HG03460 (cell line): Measurements from ENCODE around the gene ATXN7L1.
"Not testable (repeated sequence)": the region's sequence is repeated elsewhere in the genome, so short reads cannot be mapped to it uniquely, and the experiment has no call there.

Experiments used
- ATAC-seq: cut with Tn5 transposase; IDR thresholded peaks from one replicate; pipeline ENCODE4 v1.9.1; 2021; ENCODE audit not compliant: unreplicated experiment

Gene ATXN7L1

DNA sequence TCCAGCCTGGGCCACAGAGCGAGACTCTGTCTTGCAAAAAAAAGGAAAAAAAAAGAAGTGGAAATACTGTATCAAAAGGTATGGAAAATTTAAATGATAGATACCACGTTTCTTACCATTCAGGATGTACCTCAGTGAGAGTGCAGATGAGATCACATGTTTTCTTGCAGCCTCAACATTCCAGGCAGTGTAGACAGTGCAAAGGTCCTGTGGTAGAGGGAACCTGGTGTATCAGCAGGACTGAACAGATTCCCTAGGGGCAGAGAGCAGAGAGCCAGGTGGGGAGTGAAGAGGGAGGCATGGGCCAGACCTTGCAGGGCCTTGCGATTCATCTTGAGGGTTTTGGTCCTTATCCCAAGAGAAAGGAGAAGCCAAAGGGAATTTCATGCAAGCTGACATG lies 17.7 kb upstream of the ATXN7L1 start:
- no peak for ATAC-seq

DNA sequence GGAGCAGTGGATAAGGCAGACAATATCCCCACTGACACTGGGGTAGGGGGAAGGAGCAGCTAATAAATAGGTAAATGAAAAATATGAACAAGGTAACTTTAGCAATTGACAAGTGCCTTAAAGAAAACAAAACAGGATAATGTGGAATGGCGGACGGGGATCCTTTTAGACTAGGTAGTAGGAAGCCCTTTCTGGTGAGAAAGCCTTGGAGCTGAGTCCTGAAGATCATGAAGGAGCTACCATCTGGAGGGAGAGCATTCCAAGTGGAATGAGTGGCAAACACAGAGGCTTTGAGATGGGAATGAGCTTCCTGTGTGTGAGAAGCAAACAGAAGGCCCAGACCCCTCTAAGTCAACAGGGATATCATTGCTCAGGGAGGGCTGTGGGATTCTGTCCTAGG lies 16.0 kb upstream of the ATXN7L1 start:
- no peak for ATAC-seq

DNA sequence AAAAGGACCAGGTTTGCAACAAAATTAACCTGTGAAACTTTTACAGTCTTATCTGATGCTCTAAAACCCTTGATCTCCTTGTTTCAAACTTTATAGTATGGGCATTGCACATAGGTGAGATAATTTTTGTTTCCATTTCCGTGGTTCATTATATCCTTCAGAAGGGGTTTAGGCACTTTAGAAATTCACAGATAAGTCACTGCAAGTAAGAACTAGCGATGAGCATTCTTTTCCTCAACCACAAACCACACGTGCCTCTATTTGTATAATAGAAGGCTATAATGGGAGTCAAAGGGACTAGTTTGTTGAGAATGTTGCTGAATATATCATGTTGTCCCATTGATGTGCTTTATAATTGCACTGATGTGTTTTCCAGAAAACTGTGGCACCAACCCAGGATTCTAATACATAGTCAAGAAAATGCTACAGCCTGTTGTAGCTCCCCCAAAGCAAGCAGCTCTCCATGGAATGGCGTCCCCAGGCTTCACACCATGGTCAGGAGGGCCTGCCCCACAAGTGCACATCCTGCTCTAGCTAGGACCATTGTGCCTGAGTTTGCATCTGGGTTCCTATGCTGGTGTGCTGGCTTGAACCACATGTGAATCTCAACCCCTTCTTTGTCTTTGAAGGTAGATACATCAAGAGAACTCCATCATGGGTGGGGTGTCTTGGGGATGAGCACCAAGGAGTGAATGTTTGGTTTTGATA lies 14.0 kb upstream of the ATXN7L1 start:
- no peak for ATAC-seq

DNA sequence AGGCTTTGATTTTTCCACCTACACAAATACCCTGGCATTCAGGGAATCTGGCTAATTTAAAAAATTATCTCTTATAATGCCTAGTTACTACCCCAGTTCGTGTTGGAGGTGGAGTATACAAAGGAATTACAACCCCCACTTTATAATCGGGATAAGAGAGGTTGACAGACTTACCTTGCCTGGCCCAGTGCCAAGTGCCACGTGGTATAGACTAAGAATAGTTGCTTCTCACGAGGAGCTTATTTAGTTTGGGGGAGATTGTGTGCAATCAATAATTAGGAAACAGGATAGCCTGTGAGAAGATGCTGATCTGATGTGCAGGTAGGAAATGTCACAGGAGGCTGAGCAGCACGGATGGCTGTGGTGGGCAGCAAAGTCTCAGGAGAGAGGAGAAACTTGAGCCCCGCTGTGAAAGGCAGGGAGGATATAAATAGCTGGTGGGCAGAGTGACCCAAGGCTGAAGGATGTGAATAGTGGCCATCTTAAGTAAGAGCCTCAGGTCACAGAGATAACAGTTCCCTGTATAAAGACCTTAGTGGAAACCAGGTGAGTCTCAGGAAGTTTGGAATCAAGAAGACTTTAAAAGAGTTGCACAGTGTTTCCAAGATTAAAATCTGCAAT lies 11.3 kb upstream of the ATXN7L1 start:
- no peak for ATAC-seq

DNA sequence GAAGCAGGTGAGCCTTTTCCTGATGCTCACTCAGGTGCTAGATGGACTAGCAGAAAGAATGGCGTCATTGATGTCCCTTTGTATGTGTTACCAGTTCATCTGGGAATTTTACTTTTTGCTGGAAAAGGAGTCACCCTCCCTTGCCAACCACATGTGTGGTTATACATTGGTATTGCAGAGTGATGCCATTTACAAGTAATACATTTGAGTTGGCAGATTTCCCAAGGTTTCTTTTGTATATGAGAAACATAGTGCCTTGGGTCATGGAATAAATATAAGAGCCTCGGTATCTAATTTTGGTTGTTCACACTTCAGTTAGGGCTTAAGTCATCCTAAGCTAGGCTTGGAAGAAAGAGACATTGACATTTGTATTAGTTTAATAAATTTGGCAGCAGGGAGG lies 10.4 kb upstream of the ATXN7L1 start:
- no peak for ATAC-seq

DNA sequence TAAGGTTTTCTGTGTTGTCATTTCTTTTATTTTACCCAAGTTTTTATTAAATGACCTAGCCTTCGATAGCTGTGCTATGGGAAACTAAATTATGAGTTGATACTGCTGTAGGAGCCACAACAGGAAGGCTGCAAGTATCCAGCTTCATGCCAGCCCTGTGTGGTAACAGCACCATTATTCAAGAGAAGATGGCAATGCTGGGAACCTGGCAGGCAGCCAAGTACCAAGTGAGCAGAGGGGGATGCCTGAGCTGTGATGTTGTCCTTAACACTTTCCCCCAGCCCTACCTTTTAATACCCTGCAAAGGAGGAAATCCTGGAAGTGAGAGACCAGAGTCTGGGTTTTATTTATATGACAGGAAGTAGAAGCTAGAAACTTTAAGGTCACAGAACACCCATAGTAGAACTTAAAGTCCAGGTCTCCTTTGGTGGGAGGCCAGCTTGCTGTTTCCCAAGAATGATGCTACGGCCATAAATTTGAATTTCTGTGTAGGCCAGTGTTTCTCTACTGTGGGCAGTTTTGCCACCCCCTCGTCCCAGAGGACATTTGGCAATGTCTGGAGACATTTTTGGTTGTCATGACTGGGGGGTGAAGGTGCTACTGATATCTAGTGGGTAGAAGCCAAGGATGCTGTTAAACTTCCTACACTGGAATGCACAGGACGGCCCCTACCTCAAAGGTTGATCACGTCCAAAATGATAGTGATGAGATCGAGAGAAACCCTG lies 9.2 kb upstream of the ATXN7L1 start:
- no peak for ATAC-seq

DNA sequence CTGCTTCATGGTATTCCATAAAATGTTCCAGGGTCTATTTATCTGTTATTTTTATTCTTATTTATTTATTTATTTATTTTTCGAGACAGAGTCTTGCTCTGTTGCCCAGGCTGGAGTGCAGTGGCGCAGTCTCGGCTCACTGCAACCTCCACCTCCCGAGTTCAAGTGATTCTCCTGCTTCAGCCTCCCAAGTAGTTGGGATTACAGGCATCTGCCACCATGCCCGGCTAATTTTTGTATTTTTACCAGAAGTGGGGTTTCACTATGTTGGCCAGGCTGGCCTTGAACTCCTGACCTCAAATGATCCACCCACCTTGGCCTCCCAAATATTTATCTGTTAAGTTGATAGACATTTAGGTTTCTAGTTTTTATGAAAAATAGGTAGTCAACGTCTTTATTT lies 6.8 kb upstream of the ATXN7L1 start:
- not testable (repeated sequence) for ATAC-seq

DNA sequence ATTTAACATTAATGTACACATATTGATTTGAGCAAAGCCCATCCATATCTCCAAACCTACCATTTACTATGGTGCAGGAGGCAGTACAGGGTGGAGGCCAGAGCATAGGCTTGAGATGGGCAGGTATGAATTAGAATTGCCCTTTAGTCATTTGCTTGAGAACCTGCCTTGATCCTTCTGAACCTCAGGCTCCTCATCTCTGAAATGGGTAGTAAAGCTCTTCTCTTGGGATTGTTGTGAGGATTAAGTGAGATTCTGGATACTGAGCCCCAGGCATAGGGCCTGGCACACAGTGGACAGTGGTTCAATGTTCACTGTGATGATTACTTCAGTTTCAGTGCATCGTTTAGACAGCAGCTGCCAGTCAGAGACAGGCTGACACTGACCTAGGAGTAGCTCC lies 5.0 kb upstream of the ATXN7L1 start:
- no peak for ATAC-seq

DNA sequence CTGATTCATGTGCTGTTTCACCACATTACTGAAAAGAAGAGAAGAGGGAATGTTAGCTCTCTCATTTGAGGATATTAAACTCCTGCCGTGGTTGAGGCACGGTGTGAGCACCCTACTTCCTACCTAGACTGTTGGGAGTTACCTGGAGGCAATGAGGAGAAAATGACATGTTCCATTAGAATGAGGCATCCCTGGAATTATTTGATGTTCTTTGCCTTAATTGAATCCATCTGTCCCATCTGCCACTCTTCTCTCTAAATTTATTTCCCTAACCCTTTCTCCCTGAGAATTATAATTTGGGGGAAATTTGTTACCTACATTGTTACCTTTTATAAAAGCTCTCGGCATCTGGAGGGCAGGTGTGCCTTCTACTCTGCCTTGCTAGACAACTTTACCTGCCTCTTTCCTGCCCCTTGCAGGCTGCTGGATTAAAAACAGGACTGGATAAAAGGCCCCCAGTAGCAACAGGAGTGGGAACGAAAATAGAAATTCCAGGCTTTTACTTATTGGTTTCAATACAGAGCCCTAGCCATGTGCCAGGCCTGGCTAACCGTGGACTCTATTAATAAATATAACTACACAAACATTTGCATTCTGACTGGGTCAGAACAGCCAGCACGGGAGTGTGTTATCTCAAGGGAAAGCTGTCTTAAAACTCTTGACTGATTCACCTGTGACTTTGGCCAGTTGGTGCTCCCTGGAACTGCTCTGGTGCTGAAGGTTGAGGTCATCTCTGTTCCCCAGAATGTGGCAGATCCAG lies 4.4 kb upstream of the ATXN7L1 start:
- ATAC-seq: no peak

DNA sequence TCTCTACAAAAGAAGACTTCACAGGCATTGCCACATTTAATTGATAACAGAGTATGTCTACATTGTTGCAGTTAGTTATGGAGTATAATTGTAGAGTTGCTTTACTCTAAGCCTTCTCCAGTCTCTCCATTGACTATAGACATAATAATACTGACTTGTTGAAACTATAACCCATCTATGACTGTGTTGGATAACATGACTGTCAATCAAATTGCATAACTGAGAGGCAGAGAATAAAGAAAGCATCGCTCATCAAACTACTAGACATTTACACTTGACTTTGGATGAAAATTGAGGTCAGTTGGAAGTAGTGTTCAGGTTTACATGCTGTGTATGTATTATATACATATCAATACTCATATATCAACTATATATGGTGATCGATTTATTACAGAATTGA lies 3.4 kb upstream of the ATXN7L1 start:
- no peak for ATAC-seq

DNA sequence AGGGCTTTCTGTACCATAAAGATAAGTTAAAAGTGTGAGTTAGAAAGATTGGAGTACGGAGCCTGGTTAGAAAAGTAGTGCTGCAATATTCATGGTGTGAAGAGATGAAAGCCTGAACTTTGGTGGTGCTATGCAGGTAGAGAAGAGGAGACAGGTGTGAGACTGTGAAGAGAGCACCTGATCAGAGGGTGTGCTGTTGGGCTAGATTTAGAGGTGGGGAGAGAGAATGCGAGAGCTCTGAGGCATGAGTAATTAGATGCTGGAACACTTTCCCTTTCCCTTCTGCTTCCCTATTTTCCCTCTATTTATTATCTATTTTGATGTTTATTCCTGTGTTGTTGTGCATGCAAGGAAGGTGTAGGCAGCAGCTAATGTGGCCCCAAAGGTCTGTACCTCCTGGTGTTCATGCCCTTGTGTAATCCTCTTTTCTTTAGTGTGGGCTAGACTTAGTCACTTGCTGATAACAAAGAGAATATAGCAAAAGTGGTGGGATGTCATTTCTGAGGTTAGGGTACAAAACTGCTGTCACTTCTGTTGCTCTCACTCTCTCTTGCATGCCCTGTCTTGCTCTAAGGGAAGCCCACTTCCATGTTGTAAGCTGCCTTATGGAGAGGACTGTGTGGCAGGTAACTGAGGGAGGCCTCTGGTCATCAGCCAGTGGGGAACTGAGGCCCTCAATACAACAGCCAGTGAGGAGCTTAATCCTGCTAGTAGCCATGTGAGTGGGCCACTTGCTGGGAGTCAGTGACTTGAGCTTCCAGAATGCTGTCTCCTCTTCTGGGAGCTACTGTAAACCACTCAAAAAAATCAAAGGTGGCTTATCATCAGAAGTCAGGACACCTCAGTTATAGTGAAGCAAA lies 2.6 kb upstream of the ATXN7L1 start:
- ATAC-seq: no peak

DNA sequence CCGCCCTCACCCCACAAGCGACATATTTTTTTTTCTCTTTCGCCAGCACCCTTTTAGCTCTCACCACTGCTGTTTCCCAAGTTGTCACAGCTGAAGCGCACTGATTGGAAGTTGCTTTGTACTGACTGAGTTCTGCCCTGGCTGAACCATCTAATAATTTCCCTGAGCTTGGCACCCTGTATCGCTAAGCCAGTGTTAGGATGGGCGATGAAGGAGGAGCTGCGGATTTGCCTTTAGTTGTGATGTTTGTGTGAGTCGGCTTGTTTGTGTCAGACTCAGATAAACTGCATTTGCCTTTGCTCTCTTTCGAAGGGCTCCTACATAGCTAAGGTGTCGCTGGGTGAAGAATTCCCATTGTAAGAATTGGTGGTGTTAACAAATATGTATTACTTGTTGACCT lies 1.3 kb upstream of the ATXN7L1 start:
- no peak for ATAC-seq

DNA sequence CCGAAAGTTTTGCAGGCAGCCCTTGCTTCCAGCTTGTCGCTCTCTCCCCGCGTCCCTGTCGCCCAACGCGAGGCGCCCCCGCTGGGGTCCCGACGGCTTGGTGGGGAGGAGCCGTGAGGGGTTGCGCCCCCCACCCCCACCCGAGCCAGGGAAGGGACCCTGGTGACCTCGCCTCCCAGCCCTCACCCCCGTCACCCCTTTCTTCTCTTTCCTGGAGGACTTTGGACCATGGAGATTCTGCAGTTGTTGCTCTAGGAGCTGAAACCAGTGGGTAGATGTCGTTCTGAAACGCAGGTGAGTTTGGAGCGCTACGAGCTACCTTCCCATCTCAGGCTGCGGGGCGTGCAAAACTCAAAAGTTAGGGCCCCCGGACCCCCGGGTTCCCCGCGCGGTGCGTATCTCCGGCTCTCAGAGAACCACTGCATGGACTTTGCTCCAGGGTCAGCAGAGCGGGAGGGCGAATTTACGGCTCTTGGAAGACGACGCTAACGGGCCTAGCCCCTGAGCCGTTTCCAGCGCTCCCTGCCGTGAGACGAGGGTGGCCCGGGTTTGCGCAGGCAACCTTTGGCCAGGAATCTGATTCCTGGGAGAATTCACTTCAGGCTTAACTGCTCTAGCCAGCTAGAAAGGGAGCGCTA lies 684 bp upstream of the ATXN7L1 start:
- no peak for ATAC-seq

DNA sequence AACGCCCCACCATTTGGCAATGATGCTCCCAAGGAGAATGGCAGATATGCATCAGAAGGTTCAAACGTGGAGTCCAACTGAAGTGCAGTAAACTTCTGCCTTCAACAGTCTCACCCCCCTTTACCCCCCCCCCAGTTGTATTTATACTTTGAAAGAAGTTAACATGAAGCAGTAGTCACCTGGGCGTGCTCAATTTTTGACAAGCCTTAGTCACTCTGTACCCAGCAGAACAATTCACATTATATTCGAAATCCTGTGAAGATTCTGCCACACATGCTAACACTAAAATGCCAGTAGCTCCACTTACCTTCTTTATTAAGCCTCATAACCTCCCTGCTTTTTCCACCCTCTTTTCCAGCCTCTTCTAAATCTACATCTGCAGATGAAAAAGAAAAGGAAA lies 894 bp downstream of the ATXN7L1 start:
- ATAC-seq: no peak

DNA sequence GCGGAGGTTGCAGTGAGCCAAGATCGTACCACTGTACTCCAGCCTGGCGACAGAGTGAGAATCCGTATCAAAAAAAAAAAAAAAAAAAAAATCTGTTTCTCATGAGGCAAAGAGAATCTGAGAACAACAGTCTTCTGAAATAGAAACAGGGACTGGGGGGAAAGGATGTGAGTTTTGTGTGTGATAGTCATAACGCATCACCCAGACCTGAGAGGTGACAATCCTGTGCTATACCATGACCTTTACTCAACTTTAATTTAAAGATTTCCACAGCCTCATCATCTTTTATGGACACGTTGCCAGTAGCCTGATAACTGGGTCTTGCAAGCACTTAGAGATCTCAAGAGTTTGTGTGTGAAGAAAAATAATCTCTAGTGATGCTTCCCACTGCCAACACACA lies 2.3 kb downstream of the ATXN7L1 start:
- ATAC-seq: no peak

DNA sequence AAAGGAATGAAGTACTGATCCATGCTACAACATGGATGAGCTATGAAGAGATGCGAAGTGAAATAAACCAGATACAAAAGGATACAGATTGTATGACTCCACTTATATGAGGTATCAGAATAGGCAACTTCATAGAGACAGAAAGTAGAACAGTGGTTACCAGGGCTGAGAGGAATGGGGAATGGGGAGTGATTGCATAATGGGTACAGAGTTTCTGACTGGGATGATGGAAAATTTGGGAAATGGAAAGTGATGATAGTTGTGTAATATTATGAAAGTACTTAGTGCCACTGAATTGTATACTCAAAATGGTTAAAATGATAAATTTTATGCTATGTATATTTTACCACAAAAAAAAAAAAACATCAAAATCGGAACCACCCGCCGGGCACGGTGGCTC lies 3.9 kb downstream of the ATXN7L1 start:
- no peak for ATAC-seq

DNA sequence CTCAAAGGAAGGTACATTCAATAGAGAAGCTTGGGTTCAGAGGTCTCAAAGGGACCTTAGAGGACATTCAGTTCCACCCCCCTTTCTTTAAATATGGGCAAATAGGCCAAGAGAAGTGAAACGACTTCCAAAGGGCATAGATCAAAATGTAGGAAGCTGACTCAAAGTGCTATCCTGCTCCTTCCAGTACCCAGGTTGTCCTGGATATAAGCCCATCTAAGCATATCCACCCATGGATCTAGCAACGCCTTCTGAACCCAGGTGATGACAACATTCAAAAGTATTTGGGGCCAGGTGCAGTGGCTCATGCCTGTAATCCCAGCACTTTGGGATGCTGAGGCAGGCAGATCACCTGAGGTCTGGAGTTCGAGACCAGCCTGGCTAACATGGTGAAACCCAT lies 5.3 kb downstream of the ATXN7L1 start:
- no peak for ATAC-seq

DNA sequence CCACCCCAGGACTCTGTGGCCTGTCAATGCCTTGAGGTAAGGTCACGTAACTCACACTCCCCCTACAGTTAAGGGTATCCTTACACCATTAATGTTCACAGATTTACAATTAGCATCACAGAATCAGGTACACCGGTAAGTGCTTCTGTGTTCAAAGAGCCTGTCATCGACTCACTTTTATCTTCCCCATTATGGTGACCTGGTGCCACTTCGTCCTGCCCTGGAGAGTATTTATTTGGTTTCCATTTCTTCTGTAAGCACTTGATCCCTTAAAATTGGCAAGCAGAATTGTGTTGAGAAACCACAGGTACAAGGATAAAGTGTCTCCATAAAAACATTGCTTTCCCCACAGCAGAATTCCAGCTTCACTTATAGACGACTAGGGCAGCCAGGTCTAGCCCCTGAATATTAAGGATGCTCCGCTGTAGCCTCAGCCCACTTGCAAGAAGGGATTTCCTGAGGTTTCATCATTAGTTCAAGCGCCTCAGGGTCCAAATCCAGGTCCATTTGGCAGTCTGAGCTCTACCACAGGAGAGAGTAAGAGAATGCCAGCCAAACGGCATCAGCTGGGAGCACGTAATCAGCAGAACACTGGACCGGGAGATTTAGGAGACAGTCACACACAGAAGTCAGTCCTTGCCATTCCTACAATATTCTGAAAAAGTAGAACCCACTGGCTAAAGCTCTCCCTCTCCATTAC lies 10.1 kb downstream of the ATXN7L1 start:
- no peak for ATAC-seq

DNA sequence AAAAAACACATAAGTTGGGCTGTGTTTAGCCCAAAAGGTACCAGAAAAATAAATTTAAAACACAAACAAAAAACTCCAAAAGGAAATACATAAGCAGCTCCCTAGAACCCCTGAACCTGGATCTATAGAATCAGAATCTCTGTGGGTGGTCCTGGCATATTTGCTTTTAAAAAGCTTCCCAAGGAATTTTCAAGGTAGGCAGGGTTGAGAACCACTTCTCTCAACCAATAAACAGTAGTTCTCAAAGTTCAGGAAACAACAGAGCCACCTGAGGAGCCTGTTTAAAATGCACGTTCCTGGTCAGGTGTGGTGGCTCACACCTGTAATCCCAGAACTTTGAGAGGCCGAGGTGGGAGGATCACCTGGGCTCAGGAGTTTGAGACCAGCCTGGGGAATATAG lies 12.5 kb downstream of the ATXN7L1 start:
- ATAC-seq: no peak

DNA sequence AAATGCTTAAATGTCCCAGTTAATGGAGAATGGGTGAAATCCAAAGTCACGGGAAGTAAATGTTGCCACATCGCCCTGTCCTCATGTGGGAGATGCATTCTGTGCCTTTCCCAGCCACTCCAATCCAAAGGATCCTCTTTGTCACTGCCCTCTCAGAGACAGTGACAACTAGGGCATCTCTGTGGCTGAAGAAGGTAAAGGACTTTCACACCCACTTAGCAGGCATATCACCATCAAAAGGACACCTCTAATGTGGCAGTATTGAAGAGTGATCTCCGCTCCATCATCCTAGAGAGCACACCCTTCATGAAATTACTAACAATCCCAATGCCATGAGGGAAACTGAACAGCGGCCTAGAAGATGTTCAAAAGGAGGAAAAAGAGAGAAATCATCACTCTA lies 13.6 kb downstream of the ATXN7L1 start:
- no peak for ATAC-seq
